Measurements from ENCODE around the gene GRAMD2A.

Gene GRAMD2A

DNA sequence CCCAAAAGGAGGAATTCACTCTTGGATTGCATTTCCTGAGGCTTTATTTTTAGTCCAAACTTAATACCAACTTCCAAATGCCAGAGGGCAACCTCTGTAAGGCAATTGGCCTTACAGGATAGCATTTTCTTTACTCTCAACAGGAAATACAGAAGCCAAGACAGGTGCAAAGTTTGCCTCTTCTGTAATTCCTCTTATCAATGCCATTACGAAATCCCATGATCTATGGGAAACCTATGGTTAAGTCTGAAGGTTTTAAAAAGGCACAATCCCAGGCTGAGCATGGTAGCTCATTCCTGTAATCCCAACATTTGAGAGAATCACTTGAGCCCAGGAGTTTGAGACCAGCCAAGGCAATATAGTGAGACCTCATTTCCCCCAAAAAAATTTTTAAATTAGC lies 18.5 kb upstream of the GRAMD2A start:
- DNase-seq: no peak

DNA sequence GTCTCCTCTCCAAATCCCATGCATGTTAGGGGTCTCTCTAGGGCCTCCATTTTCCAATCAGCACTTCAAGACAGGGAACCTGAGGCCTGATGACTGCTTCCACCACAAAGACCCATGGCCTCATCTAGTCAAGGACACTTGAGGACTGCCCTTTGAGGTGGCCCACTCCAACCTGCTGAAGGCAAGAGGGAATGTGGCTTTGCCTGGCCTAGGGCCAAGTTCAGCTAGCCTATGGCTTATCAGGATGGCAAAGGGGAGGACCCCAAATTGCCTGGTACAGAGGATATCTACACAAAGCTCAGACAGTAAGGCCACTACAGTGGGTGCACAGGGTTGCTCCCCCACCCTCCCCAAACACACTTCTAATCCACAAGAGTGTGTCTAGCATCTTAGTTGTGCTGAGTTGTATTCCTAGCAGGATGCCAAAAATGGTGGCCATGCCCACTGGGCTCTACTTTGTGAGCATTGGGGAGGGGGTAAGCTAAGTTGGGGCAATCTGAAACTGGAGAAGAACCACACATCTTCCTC lies 10.0 kb upstream of the GRAMD2A start:
- no peak for DNase-seq

DNA sequence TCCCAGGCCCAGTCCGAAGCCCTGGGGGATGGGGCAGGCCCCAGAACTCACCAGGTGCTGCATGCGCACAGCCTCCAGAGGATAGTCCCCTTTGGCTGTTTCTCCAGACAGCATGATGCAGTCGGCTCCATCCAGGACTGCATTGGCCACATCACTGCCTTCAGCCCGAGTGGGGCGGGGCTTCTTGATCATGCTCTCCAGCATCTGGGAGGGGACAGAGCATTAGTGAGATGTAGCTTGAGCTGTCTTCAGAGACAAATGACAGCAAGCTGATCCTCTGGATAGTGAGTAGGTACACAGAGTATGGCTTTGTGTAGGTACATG lies 9.1 kb upstream of the GRAMD2A start:
- no peak for DNase-seq

DNA sequence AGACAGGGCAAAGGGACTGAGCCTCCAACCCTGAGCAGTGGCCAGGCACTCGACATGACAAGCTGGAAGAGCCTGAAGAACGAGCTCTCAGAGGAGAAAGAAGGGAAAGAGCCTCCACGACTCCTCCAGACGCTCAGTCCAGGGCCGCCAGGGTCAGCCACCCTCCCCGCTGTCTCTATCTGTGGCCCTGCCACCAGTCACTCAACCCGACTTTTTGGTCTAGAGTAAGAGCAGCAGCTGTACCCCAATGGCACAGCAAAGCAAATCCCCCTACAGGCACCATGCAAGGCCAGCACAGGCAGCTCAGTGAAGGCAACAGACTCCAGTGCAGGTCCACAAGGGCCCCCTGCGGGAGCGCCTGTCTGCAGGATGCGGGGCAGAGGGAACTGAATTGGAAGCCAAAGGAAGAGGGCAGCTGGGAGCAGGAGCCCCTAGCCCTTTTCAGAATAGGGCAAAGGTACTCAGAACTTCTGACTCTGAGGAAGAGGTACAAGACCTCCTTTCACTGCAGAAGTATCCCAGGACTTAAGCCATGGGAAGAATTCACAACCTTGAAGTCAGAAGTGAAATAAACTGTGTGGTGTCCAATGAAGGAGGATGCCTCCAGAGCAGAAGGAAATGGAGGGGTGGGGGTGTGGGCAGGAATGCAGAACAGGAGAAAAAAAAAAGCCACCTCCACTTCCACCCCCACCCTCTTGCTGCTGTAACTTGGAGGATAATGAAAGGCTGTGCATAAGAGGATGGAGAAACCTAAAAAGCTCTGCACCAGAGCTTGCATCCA lies 8.5 kb upstream of the GRAMD2A start:
- DNase-seq: no peak

DNA sequence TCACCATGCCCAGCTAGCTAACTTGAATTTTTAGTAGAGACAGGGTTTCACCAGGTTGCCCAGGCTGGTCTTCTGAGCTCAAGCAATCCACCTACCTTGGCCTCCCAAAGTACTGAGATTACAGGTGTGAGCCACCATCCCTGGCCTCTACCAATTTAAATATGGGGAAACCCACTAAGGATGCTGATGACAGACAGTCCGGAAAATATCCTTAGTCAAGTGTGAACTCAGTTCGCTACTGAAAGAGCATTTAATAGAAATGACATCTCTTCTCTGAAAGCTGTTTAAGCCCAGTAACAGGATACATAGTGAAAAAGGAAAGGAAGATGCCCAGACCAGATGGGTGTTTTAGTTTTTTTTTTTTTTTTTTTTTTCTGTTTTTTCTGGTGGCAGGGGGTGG lies 7.7 kb upstream of the GRAMD2A start:
- no peak for DNase-seq

DNA sequence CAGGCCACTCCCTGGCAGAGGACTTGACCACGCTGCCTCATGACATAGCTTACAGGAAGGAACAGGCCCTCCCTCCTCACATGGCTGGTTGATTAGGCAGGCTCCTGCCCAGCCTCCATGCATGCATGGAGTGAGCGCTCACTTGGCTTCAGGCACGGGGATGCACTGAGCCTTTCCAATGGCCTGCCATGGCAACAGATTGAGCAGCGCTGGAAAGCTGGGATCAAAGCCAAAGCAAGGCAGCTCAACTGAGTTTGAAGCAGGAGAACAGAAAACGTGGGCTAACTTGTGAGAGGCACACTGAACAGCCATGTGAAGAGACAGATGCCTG lies 5.9 kb upstream of the GRAMD2A start:
- no peak for DNase-seq

DNA sequence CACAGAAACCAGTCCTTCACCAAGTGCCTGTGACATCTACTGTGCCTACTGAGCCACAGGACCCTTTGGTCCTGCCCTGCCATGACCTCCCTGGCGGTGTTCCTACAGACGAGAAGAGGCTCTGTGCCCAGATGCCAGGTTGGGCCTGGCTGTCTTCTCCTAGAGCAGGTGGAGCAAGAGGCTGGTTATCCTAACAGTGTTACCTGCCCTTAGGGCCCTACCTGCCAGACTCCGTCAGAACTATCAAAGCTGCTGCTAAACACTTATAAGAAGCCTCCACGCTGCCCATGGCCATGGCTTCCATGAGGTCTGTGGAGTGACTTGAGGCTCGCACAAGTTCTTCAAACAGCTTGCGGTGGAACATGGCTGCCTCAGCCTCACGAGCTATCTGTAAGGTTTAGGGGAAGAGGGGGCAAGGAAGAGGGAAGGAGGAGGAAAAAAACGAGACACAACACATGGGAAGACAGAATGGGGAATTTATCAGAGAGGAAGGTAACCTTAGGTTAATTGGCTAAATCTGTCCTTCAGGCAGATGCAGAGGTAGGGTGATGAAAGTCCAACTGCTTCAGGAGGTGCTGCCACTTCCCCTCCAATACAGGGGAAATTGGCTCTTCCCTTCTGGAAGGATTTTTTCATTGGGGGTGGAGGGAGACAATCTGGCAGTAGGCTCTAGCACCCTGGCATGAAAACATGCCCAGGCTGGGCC lies 5.4 kb upstream of the GRAMD2A start:
- DNase-seq: no peak

DNA sequence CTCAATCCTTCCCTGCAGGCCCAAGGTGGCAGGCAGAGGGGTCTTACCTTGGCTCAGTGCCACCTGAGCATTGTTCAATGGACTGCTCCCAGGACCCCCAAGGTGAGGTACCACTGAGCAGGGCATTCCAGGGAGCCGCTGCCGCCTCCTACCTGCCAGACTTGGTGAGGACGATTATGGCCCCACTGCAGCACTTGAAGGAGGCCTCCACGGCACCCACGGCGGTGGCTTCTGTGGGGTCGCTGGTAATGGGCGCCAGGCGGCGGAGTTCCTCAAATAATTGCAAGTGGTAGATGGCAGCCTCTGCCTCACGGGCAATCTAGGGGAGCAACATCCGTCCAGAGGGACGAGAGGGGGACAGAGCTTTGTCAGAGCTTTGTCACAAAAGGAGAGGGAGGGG lies 4.7 kb upstream of the GRAMD2A start:
- no peak for DNase-seq

DNA sequence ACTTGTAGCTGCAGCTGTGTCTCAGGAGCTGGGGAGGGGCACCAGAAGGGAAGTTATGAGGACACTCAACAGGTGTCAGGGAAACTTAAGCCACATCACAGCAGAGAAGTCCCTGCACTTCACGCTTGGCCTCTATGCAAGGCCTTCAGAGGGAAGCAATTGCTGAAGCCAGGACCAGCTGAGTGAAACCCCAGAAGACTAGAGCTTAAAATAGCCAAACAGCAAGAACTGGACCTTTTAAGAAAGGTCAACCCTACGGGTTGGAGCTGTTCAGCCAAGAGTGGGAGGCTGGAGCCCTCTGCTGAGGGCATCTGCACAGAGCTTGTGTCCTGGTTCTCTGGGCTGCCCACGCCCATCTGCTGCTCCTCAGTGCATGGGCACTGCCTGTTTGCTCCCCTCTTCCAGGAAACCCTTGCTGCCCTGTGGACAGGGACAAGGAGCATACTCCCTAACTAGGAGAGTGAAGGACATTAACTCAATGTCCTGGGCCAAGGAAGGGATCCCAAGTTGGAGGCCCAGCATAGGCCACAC lies 3.9 kb upstream of the GRAMD2A start:
- no peak for DNase-seq

DNA sequence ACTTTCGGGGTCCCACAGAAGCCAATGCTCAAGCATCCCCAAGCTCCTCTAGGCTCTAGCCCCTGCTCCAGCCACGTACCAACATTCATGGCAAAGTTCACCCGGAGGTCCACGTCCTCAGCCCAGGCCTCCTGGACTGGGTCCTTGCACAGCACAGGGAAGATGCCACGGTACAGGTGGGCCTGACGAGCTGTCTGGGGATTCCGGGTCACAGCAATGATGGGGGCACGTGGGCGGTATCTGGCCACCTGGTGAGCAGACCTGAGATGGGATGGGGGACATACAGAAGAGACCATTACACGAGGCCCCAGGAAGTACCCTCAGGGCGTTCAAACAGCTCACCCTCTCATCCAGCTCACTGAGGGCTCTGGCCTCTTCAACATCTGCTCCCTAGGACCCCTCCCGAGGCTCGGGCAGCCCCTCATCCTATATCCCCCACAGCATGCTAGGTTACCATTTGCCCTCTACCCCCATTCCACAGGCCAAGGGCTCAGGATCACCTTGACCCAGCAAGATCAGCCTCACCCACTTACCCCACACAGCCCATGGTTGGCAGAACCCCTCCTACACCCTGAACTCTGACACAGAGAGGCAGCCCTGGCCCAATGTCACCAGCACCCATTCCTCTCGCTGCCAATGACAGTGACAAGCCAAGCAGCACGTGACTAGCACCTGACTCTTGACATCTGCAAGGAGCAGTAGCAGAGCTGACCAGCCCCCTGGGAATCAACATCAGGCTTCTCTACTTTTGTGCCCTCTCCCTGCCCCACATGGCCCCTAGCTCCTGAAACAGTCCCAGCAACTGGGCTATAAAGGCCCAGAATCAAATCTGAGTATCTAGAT lies 3.0 kb upstream of the GRAMD2A start:
- no peak for DNase-seq

DNA sequence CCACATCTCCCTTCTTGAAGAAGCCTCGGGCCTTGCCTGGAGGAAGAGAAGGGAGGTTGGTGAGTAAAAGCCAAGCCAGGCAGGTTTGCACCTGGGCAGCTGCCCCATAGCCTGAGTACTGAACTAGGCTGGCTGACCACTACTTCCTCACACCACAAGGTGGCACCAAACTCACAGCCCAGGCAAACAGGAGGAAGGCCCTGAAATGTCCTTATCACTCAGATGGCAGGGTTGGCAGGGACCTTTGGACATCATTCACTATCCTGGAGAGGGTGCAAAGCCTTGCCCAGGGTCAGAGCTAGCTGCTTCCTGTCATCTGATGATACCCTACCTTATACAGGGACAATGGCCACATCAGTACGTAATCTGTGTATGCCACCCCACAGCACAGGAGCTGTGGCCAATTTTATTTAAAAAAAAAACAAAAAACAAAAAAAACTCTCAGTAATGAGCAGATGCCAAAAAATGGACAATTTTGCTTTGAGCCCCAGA lies 2.2 kb upstream of the GRAMD2A start:
- DNase-seq: peak; percentile 76

DNA sequence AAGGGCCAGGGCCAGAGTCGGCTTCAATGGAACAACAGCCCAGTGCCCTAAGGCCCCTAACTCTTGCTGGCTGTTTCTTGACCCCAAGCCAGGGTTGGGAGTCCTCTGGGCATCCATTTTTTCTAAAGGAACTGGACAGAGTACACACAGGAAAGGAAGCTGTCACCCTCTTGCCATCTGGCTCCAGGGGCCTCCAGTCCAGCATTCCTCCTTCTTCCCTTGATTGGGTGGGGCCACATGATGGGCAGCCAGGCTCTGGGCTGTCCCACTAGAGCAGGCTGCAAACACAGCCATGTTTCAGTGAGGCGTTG lies 1.6 kb upstream of the GRAMD2A start:
- DNase-seq: no peak

DNA sequence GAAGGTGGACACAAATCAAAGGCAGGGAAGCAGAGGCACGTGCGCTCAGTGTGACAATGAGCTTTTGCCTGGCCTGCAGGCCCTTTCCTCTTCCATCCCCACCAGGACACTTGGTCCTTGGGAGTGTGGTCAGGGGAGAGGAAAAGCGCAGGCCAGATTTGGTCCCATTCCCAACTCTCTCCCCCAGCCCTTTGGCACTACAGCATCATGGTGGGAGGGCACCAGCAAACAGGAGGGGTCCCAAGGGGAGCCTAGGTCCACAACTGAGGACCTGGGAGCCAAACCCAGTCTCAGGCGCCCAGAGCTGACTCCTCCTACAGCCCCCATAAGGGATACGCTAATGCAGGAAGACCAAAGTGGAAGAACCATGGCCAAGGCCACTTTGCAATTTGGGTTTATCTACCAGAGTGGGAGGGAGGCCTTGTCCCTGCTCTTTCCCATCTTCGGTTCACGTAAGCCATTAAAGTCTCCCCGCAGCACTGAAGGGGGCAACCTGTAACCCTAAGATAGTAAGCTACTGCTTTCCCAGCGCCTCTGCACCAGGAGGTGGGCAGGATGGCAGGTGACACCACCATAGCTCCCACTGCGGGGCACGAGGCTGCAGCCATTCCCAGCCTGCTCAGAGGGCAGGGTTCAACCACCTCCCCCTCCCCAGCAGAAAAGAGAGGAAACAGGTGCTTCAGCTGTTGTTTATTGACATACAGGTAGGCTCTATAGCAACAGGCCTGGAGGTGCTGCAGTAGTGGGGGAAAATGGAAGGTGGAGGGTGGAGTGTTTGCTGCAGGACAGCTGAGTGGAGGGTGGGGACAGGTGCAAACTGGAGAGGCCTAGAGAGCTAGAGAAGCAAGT lies 993 bp upstream of the GRAMD2A start:
- DNase-seq: no peak

DNA sequence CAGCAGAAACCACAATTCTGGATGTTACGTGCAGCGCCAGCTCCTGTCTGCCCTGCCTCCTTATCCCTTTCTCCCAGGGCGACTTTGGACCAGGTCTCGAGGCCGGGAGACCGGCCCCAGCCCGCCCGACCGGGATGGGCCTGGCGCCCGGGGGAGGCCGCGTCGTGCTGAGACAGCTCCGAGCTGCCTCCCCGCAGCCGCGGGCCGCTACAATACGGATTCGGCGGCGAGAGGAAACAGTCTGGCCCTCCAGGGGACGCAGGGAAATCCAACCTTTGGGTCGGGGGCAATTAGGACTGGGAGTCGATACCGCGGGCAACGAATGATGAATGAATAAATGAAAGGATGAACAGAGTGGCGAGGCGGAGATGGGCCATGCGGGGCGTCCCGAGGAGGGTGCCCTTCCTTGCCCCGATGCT lies 537 bp downstream of the GRAMD2A start:
- no peak for DNase-seq

DNA sequence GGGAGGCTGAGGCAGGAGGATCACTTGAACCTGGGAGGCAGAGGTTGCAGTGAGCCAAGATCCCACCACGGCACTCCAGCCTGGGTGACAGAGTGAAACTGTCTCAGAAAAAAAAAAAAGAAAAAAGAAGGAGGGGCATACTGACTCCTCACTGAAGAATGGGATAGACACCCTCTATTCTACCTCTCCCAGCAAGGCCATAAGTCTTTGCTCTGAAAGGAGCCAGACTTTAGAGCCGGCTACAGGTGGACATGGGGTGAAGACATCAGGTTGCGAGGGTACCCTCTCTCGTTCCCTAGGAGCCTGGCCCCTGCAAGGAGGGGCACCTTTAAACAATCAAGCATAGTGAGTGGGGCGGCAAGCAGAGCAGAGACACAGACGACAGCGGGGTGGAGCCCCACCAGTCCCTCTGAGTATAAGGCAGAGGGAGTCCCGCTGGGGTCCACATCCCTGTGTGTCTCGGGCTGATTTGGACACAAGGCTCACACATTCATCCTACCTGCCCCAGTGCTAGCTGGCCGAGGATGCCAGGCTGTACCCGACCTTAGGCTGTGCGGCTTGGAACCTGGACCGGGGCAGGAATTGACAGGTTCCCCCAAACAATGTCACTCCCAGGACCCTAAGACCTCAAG lies 1.1 kb downstream of the GRAMD2A start:
- DNase-seq: no peak

DNA sequence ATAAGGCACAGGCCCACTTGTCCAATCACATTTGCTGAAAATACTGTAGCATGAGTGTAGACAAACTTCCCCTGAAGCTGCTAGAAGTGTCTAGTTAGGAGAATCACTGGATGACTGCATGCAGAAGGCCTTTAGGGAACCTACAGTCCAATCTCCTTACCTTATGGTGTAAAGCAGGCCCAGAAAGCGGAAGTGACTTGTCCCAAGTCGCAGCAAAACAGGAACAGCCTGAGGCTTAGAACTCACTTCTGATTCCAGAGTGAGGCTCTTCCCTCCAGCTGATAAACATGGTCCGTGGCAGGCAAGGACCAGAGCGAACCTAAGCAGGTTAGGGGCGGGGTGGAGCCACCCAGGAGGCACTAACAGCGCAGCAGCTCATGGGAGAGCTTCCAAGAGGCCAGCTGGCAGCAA lies 2.5 kb downstream of the GRAMD2A start:
- DNase-seq: no peak

DNA sequence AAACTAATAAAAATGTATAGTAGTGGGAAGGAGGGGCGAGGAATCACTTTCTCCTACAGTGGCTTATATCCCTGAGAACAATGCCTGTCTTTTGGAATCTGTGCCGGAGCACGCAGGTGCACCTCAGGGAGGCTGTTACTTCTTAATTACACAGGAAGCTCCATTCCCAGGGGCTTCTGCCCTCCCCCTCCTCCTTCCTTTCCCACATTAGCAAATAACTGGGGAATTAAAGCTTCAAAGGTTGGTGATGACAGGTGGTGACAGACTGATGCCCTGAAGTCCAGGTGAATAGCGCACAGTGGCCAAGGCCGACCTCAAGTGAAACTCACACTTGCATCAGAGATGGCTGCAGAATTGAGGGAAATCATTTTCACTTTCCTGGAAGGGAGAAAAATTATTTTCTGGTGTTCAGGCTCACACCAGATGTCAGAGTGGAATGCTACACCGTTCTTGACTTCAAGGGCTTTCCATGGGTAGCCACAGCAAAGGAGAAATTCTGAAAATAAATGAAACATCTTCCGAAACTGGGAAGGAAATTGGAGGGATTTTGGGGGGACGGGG lies 3.7 kb downstream of the GRAMD2A start:
- DNase-seq: no peak

DNA sequence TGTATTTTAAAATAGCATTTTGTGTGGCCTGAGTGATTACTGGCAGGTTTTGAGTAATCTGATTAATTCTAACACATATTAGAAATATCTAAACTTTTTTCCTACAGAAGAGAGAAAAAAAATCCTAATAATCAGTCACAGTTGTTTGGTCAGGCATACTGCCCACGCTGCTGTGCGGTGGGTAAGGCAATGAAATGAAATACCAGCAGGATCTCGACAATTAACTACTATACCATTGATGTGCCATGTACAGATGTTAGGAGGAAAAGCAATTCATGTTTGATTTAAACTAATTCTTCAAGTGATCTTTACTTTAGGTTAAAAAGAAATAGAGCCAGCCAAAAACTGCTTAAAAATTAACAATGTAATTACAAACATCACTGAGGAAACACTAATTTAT lies 5.2 kb downstream of the GRAMD2A start:
- no peak for DNase-seq

DNA sequence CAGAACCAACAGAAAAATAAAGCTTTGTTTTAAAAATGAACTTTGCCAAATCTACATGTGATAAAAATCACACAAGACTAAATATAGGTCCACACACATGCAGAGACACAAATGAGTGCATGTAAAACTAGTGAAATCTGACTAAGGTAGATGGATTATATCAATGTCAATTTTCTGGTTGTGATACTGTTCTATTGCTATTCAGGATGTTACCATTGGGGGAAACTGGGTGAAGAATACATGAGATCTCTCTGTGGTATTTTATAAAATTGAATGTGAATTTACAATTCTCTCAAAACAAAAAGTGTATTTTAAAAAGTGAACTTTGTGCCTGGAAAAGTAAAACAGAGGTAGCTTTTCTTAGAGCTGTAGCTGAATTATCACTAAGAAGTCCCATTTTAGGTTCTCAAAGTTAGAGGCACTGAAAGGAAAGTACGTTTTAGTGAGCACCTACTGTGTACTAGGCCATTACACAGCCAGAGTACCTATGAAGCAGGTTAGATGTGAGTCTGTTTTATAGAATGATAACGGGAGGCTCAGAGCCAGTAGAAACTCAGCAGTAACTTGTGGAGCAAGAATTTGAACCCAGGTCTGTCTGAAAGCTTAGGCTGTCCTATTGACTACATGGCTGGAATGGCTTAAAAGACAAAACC lies 8.2 kb downstream of the GRAMD2A start:
- DNase-seq: no peak

DNA sequence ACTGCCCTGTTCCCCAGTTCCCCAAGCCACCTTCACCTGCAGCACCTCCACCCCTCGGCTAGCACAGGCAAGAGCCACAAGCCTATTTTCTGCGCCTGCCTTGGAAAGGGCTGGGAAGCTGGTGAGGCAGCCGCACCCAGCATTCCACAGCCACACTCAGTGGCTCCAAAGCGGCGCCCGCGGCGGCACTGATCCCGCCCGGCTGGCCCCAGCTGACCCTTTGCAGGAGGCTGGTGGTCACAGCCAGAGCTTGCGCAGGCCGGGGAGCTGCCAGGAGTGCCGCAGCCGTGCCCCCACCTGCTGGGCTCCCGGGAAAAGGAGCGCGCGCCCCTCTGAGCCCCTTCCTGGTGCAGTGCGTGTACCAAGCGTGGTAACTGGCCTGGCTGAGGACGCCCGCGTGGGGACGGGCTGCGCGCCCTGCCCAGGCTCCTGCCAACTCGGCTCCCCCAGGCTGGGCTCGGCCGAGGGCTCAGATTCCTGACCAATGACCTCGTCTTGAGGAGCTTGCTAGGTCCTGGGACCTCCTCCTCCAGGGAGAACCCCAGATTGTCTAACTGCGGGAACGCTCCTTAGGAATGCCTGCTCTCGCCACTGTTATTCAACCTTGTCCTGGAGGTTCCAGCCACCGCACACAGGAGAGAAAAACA lies 13.3 kb downstream of the GRAMD2A start:
- DNase-seq: no peak

DNA sequence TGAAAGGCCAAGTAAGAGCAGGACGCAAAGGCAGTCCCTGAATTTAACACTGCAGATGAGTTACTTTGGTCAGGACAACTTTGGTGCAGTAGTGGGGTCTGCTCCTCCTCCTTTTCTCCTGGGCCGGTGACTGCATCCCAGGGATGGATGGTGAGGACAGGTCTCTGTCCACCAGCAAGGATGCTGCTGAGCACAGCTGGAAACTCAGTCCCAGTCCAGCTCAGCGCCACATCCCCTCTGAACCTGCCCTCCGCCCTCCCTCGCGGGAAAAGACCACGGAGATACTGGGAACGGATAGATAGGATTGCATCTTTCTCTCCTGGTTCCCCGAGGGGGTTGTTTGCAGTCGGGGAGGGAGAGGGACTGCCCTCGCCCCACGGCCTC lies 13.8 kb downstream of the GRAMD2A start:
- no peak for DNase-seq
